HG02759 (cell line): ENCODE results near the gene PTPRCAP.
"Not testable (repeated sequence)": the region's sequence is repeated elsewhere in the genome, so short reads cannot be mapped to it uniquely, and the experiment has no call there.

ENCODE experiments used
- ATAC-seq: cut with Tn5 transposase; IDR thresholded peaks from one replicate; pipeline ENCODE4 v1.9.1; 2021; ENCODE audit warnings: mild to moderate bottlenecking, moderate library complexity; ENCODE audit not compliant: unreplicated experiment

The PTPRCAP gene

DNA sequence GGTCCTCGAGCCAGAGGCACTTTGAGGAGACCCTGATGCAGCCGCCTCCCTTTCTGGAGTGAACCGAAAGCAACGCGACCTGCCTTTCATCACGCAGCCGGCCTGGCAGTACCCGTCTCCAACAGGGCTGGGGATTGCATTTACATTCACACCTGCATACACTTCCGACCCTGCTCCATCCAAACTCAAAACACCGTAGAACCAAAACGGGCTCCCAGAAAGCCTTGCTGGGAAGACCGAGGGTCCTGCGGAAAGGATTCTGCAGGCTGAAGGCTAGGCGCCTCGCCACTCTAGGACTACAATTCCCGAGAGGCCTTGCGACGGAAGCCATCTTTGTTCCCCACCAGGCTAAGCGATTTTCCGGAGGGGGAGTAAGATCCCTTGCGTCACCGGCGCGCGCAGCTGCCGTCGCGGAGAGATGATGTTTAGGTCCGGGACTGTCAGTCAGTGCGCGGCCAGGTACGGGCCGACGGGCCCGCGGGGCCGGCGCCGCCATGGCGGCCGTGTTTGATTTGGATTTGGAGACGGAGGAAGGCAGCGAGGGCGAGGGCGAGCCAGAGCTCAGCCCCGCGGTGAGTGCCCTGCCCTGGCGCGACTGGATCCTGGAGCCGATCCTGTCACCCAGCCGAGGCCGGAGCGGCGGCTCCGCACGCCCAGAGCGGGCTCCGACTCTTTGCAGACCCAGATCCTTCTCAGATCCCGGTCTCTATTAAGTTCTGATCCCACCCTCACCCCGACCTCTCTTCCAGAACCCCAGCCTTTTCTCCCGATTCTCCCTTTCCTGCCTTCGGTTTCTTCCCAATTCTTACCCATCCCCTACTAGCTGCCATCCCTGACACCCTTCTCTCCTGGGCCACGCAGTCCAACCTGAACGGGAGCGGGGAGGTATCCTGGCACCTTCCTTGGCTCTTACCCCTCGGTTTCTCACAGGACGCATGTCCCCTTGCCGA is 9.2 kb downstream of the PTPRCAP start, which contains the start of gene RPS6KB2:
Gene RPS6KB2 (plus strand): TSS at position 443 of the 950 bp plus-strand sequence. CDS start 52 bp downstream, at position 495.
- peak; percentile 84 for ATAC-seq

DNA sequence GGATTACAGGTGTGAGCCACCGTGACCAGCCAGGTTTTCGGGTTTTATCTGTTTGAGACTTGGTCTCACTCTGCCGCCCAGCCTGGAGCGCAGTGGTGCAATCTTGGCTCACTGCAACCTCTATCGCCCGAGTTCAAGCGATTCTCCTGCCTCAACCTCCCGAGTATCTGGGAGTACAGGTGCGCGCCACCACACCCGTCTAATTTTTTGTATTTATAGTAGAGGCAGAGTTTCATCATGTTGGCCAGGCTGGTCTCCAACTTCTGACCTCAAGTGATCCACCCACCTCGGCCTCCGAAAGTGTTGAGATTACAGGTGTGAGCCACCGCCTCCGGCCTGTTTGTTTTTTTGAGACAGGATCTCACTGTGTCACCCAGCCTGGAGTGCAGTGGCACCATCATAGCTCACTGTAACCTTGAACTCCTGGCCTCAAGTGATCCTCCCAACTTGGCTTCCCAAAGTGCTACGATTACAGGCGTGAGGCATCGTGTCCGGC is 10.1 kb downstream of the PTPRCAP start:
- not testable (repeated sequence) for ATAC-seq

- ATAC-seq: no peak
Observed at GRCh38 chr11:67423891-67424613, 13.4 kb downstream of the PTPRCAP start.

GRCh38 chr11:67423466-67423865 is 14.0 kb downstream of the PTPRCAP start:
- no peak for ATAC-seq

GRCh38 chr11:67422891-67423290 is 14.6 kb downstream of the PTPRCAP start:
- no peak for ATAC-seq

DNA sequence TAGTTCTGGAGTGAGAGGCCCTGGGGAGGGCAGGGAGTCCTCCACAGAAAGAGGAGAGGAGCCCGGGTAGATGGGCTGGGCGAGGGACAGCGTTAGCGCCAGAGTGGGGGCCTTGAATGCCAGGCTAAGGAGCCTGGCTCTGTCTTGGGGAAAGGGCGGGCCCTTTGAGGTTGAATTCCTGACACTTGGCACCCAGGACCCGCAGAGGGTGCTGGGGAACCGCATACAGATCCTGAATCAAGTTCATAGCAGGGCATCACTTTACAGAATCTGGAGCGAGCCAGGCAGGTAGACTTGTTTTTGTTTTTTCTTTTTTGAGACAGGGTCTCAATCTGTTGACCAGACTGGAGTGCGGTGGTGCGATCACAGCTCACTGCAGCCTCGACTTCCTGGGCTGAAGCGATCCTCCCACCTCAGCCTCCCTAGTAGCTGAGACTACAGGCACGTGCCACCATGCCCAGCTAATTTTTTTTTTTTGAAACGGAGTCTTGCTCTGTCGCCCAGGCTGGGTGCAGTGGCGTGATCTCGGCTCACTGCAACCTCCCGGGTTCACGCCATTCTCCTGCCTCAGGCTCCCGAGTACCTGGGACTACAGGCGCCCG is 16.0 kb downstream of the PTPRCAP start:
- no peak for ATAC-seq

- ATAC-seq: peak; percentile 87
Observed at GRCh38 chr11:67420646-67421429, 16.6 kb downstream of the PTPRCAP start.

DNA sequence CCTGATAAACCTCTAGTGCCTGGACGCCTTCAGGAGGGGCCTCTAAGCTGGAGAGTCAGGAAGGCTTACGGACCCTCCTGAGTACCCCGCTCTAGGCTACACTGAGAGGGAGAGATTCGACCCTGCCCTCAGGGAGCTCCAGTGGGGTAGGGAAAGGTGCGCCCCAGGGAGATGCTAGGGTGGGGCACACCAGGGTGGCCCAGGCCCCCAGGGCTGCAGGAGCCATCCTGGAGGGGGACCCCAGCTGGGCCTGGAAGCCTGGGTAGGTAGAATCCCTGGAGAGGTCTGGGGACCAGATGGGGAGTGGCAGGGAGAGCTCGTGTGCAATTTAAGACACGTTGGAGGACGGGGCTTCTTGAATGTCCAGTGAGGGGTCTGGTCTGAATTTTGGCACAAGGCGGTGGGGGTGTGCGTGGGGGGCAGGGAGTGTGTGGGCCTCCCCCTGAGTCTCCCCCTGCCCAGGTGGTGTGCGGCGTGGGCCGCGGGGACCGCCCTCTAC is 17.3 kb downstream of the PTPRCAP start:
- ATAC-seq: no peak

DNA sequence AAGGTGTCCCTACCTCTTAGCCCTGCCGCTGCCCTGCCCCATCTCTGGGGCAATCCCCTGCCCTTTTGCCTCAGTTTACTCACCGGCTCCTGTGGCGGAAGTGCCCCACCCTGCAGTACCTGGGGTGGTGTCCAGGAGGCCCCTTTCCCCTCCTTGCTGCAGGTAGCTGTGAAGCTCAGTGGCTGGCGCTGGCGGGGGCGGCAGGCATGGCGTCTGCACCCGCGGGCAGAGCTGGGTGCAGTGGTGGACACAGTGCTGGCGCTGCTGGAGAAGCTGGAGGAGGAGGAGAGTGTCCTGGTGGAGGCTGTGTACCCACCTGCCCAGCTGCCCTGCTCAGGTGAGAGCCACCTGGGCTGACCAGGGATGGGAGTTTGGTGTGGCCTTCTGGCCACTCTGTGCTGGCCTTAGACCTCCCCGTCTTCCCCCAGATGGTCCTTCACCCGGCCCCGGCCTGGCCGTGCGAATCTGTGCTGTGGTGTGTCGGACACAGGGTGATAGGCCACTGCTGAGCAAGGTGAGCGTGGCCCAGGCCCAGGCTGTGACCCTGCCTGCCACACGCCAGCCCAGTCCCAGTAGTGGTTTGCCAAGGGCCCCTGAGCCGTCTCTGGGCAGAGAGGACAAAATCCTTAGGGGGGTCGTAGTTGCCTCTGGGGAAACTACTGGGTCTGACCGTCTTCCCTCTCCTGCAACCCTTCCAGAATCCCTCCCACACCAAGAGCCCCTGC is 18.0 kb downstream of the PTPRCAP start:
- no peak for ATAC-seq

- ATAC-seq: no peak
Observed at GRCh38 chr11:67418476-67419281, 18.8 kb downstream of the PTPRCAP start.

- ATAC-seq: no peak
Observed at GRCh38 chr11:67417425-67417824, 20.1 kb downstream of the PTPRCAP start.

GRCh38 chr11:67416416-67417335 is 20.8 kb downstream of the PTPRCAP start:
- ATAC-seq: no peak

DNA sequence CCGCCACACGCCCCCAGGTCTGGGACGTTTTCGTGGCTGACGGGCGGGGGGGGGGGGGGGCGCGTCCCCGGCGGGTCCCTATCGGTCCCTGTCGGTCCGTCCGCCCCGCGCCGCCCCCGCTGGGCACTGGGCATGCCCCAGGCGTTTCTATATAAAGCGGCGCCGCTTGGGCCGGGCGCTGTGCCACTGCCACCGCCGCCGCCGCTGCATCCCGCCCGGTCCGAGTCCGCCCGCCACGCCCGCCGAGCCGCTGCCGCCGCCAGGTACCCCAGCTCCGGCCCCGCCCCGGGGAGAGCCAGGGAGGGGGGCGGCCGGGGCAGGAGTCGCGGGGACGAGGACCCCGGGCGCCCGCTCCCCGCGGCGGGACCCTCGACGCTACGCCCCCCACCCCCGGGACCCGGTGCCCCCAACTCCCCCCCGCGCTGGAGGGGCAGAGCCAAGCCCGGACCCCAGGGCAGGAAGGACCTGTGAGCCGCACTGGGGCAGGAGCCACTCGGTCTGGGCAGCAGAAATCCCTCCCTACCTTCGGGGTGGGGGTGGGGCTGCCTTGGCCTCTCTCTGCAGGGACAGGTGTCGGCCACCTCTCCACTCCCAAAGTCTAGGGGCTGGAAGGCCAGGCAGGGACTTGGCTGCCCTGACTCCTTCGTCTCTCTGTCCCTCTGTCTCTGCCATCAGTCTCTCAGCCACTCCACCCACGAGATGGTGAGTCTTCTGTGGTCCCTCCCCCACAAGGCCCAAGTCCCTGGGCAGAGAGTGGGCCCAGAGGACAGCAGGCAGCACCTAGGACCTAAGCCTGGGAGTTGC is 21.8 kb downstream of the PTPRCAP start, which contains the start of gene CARNS1:
Gene CARNS1 (plus strand): TSS at position 178 of the 804 bp plus-strand sequence. CDS start 522 bp downstream, at position 700.
- no peak for ATAC-seq

GRCh38 chr11:67413266-67413849 is 24.1 kb downstream of the PTPRCAP start:
- ATAC-seq: no peak

- no peak for ATAC-seq
Observed at GRCh38 chr11:67412495-67413179, 24.8 kb downstream of the PTPRCAP start.

DNA sequence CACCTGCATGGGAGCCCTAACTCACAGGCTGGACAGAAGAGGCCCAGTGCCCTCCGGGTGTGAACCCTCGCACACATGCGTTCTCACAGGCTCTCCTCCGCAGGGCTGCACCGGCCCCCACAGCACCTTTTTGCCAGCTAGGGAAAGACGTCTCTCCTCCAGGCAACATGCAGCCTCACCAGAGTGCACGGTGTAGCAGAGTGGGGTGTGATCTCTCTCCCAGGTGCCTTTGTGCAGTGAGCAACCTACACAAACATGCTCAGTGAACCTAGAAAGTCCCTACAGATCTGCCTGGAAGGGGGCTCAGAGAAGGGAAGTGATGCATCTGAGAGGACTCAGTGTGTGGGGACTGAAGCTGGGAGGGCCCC is 25.7 kb downstream of the PTPRCAP start:
- ATAC-seq: no peak
